Activated CD4-positive, alpha-beta T cell treated with anti-CD3 and anti-CD28 coated beads, Interleukin-2, amount 50 U/mL, for 16 hours (primary cell): ENCODE data around the gene PLA2G4A.

Experiments
- DNase-seq: peaks from one replicate; pipeline ENCODE4 v3.0.0-alpha.2; 2020

The PLA2G4A gene

GRCh38 chr1:186828611-186829454, at the start of gene PLA2G4A:
TSS of gene PLA2G4A (plus strand) at chr1:186828949. CDS start at chr1:186854355, 25,406 bp downstream.
- DNase-seq, result peak; percentile 15

DNA sequence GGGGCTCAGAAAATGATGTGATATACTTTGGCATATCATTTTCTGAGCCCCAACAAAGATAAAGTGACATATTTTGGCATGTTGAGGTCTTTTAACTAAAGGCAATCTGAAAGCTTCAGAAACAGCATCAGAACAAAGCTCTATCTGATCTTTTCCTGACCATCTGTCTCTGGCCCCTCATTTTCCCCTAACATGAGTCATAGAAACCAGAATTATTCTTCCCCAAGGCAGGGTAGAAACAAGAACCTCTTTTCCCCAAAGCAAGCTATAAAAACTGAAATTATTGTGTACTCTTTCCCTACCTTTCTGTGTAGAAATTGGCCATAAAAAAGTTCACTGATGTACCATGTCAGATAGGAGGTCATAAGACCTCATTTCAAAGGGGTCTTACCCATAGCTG, 48.7 kb upstream of the PLA2G4A start:
- DNase-seq, result no peak

- no peak for DNase-seq
Observed at GRCh38 chr1:186781730-186782129, 47.0 kb upstream of the PLA2G4A start.

GRCh38 chr1:186782791-186783190, 46.0 kb upstream of the PLA2G4A start:
- no peak for DNase-seq

DNA sequence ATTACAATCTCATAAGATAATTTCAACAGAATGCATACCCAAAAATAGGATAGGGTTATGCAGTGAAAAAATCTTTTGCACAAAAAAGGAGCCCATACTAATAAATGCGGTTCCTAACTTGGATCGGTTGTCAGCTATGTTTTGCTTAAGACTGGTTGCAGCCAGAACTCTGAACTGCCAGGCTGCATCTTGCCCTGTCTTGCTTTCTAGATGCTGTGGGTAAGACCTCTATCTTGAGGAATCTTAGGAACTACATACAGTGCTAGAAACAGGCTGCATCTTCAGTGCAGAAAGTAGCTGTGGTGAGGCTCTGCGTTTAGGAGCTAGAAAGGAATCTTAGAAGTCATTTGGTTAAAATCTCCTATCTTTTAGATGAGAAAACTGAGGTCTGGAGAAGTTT, 45.6 kb upstream of the PLA2G4A start:
- DNase-seq, result no peak

GRCh38 chr1:186785503-186785902, 43.2 kb upstream of the PLA2G4A start:
- DNase-seq, result no peak

DNA sequence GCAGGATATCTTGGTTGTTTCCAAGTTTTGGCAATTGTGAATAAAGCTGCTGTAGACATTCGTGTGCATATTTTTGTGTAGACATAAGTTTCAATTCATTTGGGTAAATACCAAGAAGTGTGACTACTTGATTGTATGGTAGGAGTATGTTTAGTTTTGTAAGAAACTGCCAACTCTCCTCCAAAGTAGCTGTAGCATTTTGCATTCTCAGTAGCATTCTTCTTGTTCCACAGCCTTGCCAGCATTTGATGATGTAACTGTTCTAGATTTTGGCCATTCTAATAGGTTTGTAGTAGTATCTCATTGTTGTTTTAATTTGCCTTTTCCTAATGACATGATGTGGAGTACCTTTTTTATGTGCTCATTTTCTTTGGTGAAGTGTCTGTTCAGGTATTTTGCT, 38.6 kb upstream of the PLA2G4A start:
- DNase-seq, result no peak

GRCh38 chr1:186792870-186793581, 35.7 kb upstream of the PLA2G4A start:
- no peak for DNase-seq

DNA sequence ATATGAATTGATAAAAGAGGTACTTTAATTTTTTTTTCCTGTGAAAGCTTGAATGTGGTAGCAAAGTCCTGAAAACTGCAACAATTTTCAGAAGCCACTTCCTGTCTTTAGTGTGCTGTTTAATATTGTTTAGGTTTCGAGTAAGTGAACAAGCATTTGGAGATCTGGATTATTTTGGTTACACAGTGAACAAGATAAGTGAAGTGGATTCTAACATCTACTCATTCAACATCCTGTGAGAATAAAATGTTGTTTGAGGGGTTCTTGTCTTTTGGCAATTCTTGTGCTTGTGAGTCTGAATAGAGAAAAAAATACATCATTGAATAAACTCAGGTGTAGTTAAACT, 35.2 kb upstream of the PLA2G4A start:
- DNase-seq, result no peak

GRCh38 chr1:186798960-186799688, 29.6 kb upstream of the PLA2G4A start:
- no peak for DNase-seq

- DNase-seq, result no peak
Observed at GRCh38 chr1:186799689-186800054, 29.1 kb upstream of the PLA2G4A start.

DNA sequence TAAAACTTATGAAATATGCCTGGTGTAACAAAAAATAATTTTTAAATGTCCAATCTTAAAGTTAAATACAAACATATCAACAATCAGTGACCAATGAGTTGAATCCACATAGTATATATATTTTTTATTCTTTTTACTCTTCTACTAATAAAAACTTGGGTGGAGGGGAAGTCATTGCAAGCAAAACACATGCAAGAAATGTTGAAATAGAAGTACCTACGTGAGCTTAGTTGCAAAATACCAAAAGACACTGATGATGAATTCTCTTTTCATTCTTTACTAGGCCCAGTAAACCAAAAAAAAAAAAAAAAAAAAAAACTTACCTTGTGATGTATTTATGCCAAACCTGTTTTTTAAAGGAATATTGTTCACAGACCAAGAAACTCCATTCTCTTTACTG, 26.4 kb upstream of the PLA2G4A start:
- no peak for DNase-seq

GRCh38 chr1:186804679-186805078, 24.1 kb upstream of the PLA2G4A start:
- DNase-seq, result no peak

DNA sequence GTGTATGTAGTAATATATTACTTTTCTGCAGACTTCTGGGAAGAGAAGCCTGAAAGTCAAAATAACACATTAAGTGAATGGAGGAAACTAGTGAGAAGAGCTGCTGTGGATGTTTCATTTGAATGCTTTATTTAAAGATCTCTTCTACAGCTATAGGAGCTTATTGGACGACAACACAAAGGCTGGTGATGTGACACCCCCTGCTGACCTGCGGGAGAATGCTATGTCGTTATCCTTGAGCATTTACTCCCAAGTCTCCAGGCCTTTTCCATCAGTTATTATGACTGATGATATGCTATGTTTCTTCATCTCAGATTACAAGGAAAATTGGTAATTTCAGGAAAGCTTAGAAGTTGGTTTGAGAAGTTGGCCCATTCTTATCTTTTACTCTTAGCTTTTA, 22.3 kb upstream of the PLA2G4A start:
- DNase-seq, result no peak

DNA sequence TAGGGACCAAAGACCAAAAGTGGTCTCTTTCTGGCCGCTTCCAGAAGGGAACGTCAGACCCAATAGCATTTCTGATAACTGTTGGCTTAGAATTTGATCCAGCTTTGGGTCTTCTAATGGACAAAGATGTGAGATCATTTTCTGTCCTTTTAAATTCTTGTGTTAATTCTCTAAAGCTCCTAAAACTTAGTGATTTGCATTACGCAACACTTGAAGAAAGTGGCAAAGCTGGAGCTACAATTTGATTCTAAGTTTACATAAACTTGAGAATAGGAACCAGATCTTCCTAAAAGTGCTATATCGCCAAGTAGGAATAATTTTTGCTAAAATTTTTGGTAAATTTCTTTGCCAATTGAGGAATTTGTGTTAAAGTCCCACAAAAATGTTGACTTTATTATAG, 21.6 kb upstream of the PLA2G4A start:
- no peak for DNase-seq

- DNase-seq, result no peak
Observed at GRCh38 chr1:186811892-186812291, 16.9 kb upstream of the PLA2G4A start.

DNA sequence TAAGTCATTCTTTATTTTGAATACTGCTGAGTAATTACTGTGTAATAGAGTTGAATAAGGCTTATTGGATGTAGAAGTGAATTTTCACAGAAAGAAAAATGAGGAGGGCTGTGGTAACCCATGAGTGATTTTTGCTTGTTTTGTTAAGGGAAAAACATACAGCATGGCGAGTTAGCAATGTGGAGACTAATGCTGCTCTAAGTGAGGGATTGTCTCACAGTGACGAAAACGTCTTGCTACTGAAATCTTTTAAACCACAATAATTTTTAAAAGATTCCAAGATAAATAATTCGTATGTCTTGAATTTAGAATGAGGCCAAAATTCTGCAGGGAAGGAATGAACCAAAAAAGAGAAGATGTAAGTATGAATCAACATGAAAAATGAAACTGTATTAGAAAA, 16.2 kb upstream of the PLA2G4A start:
- DNase-seq, result no peak

- DNase-seq, result no peak
Observed at GRCh38 chr1:186813420-186813819, 15.3 kb upstream of the PLA2G4A start.

- no peak for DNase-seq
Observed at GRCh38 chr1:186819126-186819525, 9.6 kb upstream of the PLA2G4A start.

GRCh38 chr1:186819563-186819962, 9.2 kb upstream of the PLA2G4A start:
- no peak for DNase-seq

GRCh38 chr1:186829686-186830587, 1.2 kb downstream of the PLA2G4A start:
- DNase-seq, result no peak

DNA sequence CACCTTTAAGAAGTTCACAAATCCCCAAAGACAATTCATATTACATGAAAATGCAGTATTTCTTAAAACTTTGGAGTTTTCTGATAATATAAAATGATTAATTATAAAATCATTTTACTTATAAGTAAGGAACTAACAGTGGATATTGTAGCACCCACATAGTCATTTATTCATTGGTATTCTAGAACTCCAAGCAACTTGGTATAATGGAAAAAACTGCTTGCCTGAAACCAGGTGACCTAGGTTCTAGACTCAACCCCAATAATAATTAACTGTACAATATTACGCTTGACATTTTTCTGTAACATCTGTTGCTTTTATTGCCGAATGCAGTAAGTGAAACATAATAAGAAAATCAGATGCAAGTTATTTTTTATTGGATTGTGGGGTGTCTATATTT, 2.4 kb downstream of the PLA2G4A start:
- no peak for DNase-seq
